IPS-18c (cell line): ENCODE results near the gene ZNF469.

ENCODE experiments used
- H3K4me3 ChIP-seq: 2 replicates; pipeline ENCODE4 v1.7.0; 2013; ENCODE audit warnings: low read depth, mild to moderate bottlenecking, low read length, moderate library complexity; ENCODE audit not compliant: insufficient read depth
- H3K9me3 ChIP-seq: one replicate; pipeline ENCODE4 v1.6.1; 2013; ENCODE audit warnings: mild to moderate bottlenecking, low read length, moderate library complexity; ENCODE audit not compliant: control insufficient read depth, insufficient read depth

The ZNF469 gene

GRCh38 chr16:88383401-88384221 lies 852 bp downstream of the ZNF469 start:
- peak overlapping the region; percentile 38 for H3K4me3 ChIP-seq
- H3K9me3 ChIP-seq: peaks cover 4% of the 10 kb centered on the region

- H3K4me3 ChIP-seq: no peak overlapping the region; the same call in 1 of the 2 replicates
Observed at GRCh38 chr16:88384222-88385111, 1.7 kb downstream of the ZNF469 start.

GRCh38 chr16:88385112-88385594 lies 2.4 kb downstream of the ZNF469 start:
- H3K9me3 ChIP-seq: peaks cover 4% of the 10 kb centered on the region
- no peak overlapping the region for H3K4me3 ChIP-seq

More at GRCh38 chr16:88384222-88385111, 1.7 kb downstream of the ZNF469 start:
- peaks cover 4% of the 10 kb centered on the region for H3K9me3 ChIP-seq

- H3K9me3 ChIP-seq: peaks cover 4% of the 10 kb centered on the region
- H3K4me3 ChIP-seq: no peak overlapping the region
Observed at GRCh38 chr16:88385831-88386815, 3.4 kb downstream of the ZNF469 start.

- no peak overlapping the region for H3K4me3 ChIP-seq
- H3K9me3 ChIP-seq: peaks cover 4% of the 10 kb centered on the region
Observed at GRCh38 chr16:88387180-88387765, 4.5 kb downstream of the ZNF469 start.

- H3K4me3 ChIP-seq: no peak overlapping the region
- H3K9me3 ChIP-seq: peaks cover 4% of the 10 kb centered on the region
Observed at GRCh38 chr16:88387941-88388627, 5.3 kb downstream of the ZNF469 start.

- Histone ChIP-seq H3K9me3 (no peaks in the 10 kb centered on the region), H3K4me3 (no peak overlapping the region)
Observed at GRCh38 chr16:88389191-88389590, 6.4 kb downstream of the ZNF469 start.

GRCh38 chr16:88389621-88390160 lies 6.9 kb downstream of the ZNF469 start:
- Histone ChIP-seq H3K4me3 (no peak overlapping the region), H3K9me3 (no peaks in the 10 kb centered on the region)

- Histone ChIP-seq H3K9me3 (no peaks in the 10 kb centered on the region), H3K4me3 (no peak overlapping the region)
Observed at GRCh38 chr16:88390265-88390664, 7.5 kb downstream of the ZNF469 start.

- no peaks in the 10 kb centered on the region for H3K9me3 ChIP-seq
Observed at GRCh38 chr16:88390735-88391134, 8.0 kb downstream of the ZNF469 start.

GRCh38 chr16:88391144-88391850 lies 8.5 kb downstream of the ZNF469 start:
- Histone ChIP-seq H3K9me3 (no peaks in the 10 kb centered on the region), H3K4me3 (no peak overlapping the region)

More at GRCh38 chr16:88390735-88391134, 8.0 kb downstream of the ZNF469 start:
- no peak overlapping the region for H3K4me3 ChIP-seq

- Histone ChIP-seq H3K4me3 (no peak overlapping the region), H3K9me3 (no peaks in the 10 kb centered on the region)
Observed at GRCh38 chr16:88392111-88392510, 9.4 kb downstream of the ZNF469 start.

GRCh38 chr16:88392616-88393015 lies 9.9 kb downstream of the ZNF469 start:
- Histone ChIP-seq H3K9me3 (no peaks in the 10 kb centered on the region), H3K4me3 (no peak overlapping the region)

- Histone ChIP-seq H3K9me3 (no peaks in the 10 kb centered on the region), H3K4me3 (no peak overlapping the region)
Observed at GRCh38 chr16:88393034-88393433, 10.3 kb downstream of the ZNF469 start.

GRCh38 chr16:88393571-88393970 lies 10.8 kb downstream of the ZNF469 start:
- H3K4me3 ChIP-seq: no peak overlapping the region
- H3K9me3 ChIP-seq: no peaks in the 10 kb centered on the region
